ENCODE data around the gene CBX5.

CBX5 gene

DNA sequence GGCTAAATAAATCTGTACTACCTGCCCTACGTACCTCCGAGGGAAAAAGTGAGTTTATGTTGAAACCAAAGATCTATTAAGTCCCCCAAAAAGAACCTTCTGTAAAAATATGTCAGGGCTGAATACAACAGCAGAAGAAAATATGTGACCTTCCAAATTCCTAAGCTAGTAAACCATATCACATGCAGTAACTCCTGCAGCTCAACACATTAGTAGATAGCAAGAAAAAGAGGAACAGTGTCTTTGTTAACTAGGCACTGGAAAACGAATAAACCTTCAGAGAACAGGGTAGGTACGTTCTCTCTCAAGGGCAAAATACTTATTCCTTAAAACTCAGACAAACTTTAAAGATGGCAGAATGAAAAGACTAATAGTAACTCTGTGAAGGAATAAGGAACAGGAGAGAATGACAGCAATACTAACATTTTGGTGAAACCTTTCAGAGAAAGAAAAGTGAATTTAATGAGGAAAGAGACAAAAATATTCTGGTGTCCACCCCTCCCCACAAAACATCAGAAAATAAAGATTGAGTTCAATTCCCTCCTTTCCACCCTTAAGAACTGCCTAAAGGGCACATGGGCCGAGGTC is 18.0 kb downstream of the CBX5 start:
- no peak overlapping the region for H3K4me3 ChIP-seq (ENCODE audit: extremely low read depth, insufficient read depth, low read length, poor library complexity, severe bottlenecking)
- H3K4me1 ChIP-seq (ENCODE audit: control insufficient read depth, insufficient read depth, low read length, poor library complexity, severe bottlenecking) = peaks cover 49% of the 10 kb centered on the region
- no peaks in the 10 kb centered on the region for H3K9me3 ChIP-seq (ENCODE audit: control insufficient read depth, low read length)
- H3K36me3 ChIP-seq (ENCODE audit: control insufficient read depth, insufficient read depth, low read length) = peaks cover 8% of the 10 kb centered on the region
- WGBS, 2 experiments (ENCODE audit: insufficient coverage in 2 of 2) = 63% methylated on average over 1 of the region's 5 CpGs; no CpG with 5 or more reads in 1 of the 2 experiments
- H3K27ac ChIP-seq (ENCODE audit: low read depth, low read length, severe bottlenecking) = peak overlapping the region; percentile 99

DNA sequence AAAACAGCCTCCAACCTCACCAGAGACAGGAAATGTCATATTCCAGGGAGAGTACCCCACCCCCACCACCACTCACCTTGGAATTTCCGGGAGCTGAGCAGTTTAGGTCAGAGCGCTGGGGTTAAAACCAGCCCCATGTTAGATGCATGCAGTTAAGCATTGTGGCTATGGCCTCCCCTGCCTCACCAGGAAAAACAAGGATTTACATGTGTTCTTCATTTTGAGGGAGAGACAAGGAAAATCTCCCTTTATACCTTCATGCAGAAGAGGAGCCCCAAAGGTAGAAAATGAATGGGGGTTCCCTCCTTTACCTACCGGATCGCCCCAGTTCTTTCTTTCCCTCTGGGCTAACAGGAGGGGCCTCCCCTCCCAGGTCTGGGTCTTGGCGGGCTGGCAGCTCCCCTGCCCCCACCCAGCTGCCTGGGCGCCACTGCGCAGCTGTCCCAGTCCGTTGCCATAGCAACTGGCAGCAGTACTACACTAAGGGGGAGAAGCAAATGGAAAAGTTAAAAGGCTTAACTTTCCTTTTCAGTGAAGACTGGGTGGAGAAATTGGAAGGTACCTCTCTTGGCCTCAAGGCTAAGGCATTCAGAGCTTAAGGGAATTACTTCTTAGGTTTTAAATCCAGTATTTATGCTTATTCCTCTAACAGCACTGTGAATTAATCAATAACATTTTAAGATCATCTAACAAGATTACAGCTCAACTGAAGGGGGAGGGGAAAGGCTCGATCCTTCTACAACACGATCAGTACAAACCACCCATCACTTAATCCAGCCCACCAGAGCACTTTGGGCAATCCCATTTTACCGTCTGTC is 20.5 kb downstream of the CBX5 start:
- peaks cover 33% of the 10 kb centered on the region for H3K36me3 ChIP-seq (ENCODE audit: control insufficient read depth, insufficient read depth, low read length)
- H3K4me3 ChIP-seq (ENCODE audit: extremely low read depth, insufficient read depth, low read length, poor library complexity, severe bottlenecking) = peak overlapping the region; percentile 35
- H3K27ac ChIP-seq (ENCODE audit: low read depth, low read length, severe bottlenecking) = peak overlapping the region; percentile 99
- WGBS, 2 experiments (ENCODE audit: insufficient coverage in 2 of 2) = 0% methylated on average over 3 to 4 of the region's 11 CpGs
- peaks cover 53% of the 10 kb centered on the region for H3K4me1 ChIP-seq (ENCODE audit: control insufficient read depth, insufficient read depth, low read length, poor library complexity, severe bottlenecking)
- H3K9me3 ChIP-seq (ENCODE audit: control insufficient read depth, low read length) = no peaks in the 10 kb centered on the region

DNA sequence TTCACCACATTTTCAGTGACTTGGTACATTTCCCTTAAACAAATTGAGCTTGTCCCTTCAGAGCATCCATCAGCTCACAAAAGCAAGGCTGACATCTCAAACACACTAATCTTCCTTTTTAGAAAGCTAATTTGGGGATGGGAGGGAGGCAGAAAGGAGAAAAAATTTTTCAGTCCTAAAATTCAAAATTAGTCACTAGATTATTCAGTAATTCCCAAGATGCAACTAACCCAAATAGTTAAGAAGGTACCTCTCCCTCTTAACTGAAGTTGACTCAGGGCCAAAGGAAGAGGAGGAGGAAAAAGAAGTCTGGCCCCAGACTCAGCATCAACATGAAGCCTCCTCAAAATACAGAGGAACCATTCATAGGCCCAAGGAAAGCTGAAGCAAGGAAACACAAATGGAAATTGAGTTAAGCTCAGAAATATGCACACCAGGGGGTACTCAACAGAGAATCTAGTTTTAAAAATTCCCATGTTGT is 21.7 kb downstream of the CBX5 start:
- peaks cover 42% of the 10 kb centered on the region for H3K36me3 ChIP-seq (ENCODE audit: control insufficient read depth, insufficient read depth, low read length)
- peak overlapping the region; percentile 99 for H3K27ac ChIP-seq (ENCODE audit: low read depth, low read length, severe bottlenecking)
- no peaks in the 10 kb centered on the region for H3K9me3 ChIP-seq (ENCODE audit: control insufficient read depth, low read length)
- peak overlapping the region; percentile 35 for H3K4me3 ChIP-seq (ENCODE audit: extremely low read depth, insufficient read depth, low read length, poor library complexity, severe bottlenecking)
- H3K4me1 ChIP-seq (ENCODE audit: control insufficient read depth, insufficient read depth, low read length, poor library complexity, severe bottlenecking) = peaks cover 51% of the 10 kb centered on the region

DNA sequence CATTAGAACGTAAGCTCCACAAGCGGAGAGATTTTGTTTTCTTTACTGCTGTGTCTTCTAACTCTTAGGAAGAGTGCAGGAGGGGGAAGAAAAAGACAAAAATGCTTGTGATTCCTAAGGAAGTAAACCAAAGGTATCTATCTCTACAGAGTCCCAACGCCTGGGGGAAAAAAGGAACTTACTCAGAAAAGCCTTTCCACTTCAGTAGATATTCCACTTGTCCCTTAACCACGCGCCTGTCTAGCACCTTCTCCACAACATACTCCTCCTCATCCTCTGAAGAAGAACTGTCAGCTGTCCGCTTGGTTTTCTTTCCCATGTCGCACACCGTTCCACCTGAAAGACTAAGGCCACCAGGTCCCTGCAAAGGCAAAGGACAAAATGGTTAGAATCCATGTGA is 22.6 kb downstream of the CBX5 start:
- Histone ChIP-seq H3K4me3 (ENCODE audit: extremely low read depth, insufficient read depth, low read length, poor library complexity, severe bottlenecking) (no peak overlapping the region), H3K9me3 (ENCODE audit: control insufficient read depth, low read length) (no peaks in the 10 kb centered on the region), H3K27ac (ENCODE audit: low read depth, low read length, severe bottlenecking) (peak overlapping the region; percentile 99), H3K4me1 (ENCODE audit: control insufficient read depth, insufficient read depth, low read length, poor library complexity, severe bottlenecking) (peaks cover 42% of the 10 kb centered on the region), H3K36me3 (ENCODE audit: control insufficient read depth, insufficient read depth, low read length) (peaks cover 50% of the 10 kb centered on the region)
- whole genome bisulfite sequencing, 2 experiments (ENCODE audit: insufficient coverage in 2 of 2) = 87 to 97% methylated on average over 4 to 6 of the region's 8 CpGs

DNA sequence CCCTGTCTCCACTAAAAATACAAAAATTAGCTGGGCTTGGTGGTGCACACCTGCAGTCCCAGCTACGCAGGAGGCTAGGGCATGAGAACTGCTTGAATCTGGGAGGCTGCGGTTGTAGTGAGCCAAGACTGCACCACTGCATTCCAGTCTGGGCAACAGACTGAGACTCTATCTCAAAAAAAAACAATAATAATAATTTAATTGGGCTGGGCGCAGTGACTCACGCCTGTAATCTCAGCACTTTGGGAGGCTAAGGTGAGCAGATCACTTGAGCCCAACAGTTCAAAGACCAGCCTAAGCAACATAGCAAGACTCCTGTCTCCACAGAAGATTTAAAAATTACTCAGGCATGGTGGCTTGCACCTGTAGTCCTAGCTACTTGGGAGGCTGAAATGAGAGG is 26.7 kb downstream of the CBX5 start:
- peaks cover 78% of the 10 kb centered on the region for H3K36me3 ChIP-seq (ENCODE audit: control insufficient read depth, insufficient read depth, low read length)
- WGBS, 2 experiments (ENCODE audit: insufficient coverage in 2 of 2) = 95 to 96% methylated on average over 3 to 4 of the region's 4 CpGs
- H3K27ac ChIP-seq (ENCODE audit: low read depth, low read length, severe bottlenecking) = no peak overlapping the region

DNA sequence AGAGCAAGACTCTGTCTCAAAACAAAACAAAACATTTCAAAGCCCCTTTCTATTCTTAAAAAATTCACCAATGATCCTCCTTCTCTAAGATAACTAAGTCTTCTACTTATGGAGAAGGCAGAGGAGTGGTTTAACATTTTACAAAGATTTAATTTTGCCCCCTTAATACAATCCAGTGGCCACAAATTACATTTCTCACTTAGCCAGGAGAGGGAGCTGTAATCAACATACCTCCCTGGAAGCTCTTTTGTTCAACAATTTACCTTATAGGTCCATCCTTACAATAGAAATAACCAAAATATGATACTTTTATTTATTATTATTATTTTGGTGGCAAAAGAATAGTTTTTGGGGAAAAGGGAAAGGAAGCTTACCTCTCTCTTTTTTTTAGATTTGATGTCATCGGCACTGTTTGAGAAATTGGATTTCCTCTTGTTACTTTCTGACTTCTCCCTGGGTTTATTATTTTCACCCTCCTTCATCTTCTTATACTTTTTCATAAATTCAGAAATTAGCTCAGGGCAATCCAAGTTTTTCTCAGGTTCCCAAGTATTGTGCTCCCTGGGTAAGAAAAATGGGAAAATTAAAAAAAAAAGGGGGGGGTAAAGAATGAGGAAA is 28.1 kb downstream of the CBX5 start:
- Histone ChIP-seq H3K36me3 (ENCODE audit: control insufficient read depth, insufficient read depth, low read length) (peaks cover 85% of the 10 kb centered on the region), H3K4me1 (ENCODE audit: control insufficient read depth, insufficient read depth, low read length, poor library complexity, severe bottlenecking) (peaks cover 3% of the 10 kb centered on the region), H3K4me3 (ENCODE audit: extremely low read depth, insufficient read depth, low read length, poor library complexity, severe bottlenecking) (no peak overlapping the region), H3K27ac (ENCODE audit: low read depth, low read length, severe bottlenecking) (no peak overlapping the region), H3K9me3 (ENCODE audit: control insufficient read depth, low read length) (no peaks in the 10 kb centered on the region)
- WGBS, 2 experiments (ENCODE audit: insufficient coverage in 2 of 2) = no CpG with 5 or more reads among the region's 1 CpG

More for the DNA sequence above, 26.7 kb downstream of the CBX5 start:
- no peaks in the 10 kb centered on the region for H3K9me3 ChIP-seq (ENCODE audit: control insufficient read depth, low read length)
- peaks cover 17% of the 10 kb centered on the region for H3K4me1 ChIP-seq (ENCODE audit: control insufficient read depth, insufficient read depth, low read length, poor library complexity, severe bottlenecking)
- H3K4me3 ChIP-seq (ENCODE audit: extremely low read depth, insufficient read depth, low read length, poor library complexity, severe bottlenecking) = no peak overlapping the region

DNA sequence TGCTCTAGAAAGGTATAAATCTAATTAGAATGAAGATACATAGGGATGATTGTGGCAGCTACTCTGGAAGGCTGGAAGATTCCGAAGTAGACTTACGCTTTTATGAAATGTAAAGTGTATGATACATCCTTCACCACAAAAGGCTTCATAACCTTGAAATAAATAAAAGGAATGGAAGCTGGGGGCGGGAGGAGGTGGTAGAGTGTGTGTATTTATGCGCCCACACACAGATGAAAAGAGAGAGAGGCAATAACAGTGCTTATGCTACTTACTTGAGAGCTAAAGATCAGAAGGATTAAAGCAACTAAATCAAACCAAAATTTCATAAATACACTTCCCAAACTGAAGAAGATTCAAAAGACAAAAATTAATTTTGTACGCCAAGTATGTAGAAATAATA is 30.4 kb downstream of the CBX5 start:
- WGBS, 2 experiments (ENCODE audit: insufficient coverage in 2 of 2) = no CpG with 5 or more reads among the region's 5 CpGs
- Histone ChIP-seq H3K4me3 (ENCODE audit: extremely low read depth, insufficient read depth, low read length, poor library complexity, severe bottlenecking) (no peak overlapping the region), H3K9me3 (ENCODE audit: control insufficient read depth, low read length) (no peaks in the 10 kb centered on the region), H3K36me3 (ENCODE audit: control insufficient read depth, insufficient read depth, low read length) (peaks cover 84% of the 10 kb centered on the region), H3K4me1 (ENCODE audit: control insufficient read depth, insufficient read depth, low read length, poor library complexity, severe bottlenecking) (no peaks in the 10 kb centered on the region), H3K27ac (ENCODE audit: low read depth, low read length, severe bottlenecking) (no peak overlapping the region)

DNA sequence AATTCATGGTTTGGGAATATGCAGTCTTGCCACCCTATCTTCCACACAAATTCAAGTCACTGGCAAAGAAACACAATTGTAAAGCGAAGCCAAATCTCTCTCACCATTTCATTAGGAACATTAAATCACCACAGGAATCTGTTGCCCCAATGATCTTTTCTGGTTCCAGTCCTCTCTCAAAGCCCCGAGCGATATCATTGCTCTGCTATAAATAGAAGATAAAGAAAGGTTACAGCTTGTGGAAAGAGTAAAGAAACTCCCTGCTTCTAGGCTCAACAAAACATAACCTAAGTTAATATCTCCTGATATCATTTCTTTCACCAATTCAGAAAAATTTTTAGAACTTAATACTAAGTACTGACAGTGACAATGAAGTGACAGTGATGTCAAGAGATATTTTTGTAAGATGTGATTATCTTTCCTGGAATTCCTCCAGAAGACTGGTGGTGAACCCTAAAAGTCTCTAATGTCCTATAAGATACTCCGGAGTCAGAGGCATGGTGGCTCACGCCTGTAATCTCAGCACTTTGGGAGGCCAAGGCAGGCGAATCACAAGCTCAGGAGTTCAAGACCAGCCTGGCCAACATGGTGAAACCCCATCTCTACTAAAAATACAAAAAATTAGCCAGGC is 33.8 kb downstream of the CBX5 start:
- H3K27ac ChIP-seq (ENCODE audit: low read depth, low read length, severe bottlenecking) = no peak overlapping the region
- peaks cover 90% of the 10 kb centered on the region for H3K36me3 ChIP-seq (ENCODE audit: control insufficient read depth, insufficient read depth, low read length)
- WGBS, 2 experiments (ENCODE audit: insufficient coverage in 2 of 2) = 95 to 100% methylated on average over 4 of the region's 6 CpGs
- no peaks in the 10 kb centered on the region for H3K9me3 ChIP-seq (ENCODE audit: control insufficient read depth, low read length)
- H3K4me1 ChIP-seq (ENCODE audit: control insufficient read depth, insufficient read depth, low read length, poor library complexity, severe bottlenecking) = no peaks in the 10 kb centered on the region
- H3K4me3 ChIP-seq (ENCODE audit: extremely low read depth, insufficient read depth, low read length, poor library complexity, severe bottlenecking) = no peak overlapping the region

DNA sequence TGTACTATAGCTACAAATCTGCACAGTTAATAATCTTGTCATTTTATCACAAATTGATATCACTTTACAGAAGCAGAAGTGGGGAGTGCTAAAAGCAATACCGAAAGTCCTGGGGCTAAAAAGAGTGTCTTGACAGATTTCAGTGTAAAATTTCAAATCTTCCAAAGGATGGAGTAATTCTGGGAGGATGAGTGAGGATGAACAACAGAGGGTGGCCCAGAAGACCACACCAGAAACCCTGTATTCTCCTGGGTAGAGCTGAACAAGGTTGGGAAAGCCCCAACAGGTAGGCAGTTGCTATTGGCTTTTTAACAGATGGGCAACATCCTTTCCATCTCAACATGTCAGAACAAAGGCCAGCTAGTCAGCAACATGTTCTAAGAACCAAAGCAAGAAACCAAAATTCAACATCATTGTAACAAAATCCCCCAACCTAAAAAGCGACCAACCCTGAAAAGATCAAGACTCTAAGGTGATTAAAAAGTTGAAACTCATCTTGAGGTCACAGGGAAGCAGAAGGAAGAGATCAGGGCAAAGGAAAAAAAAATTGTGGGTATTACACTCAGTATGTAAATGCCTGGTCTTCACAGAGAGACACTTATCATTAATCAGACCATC is 38.8 kb downstream of the CBX5 start:
- Histone ChIP-seq H3K4me3 (ENCODE audit: extremely low read depth, insufficient read depth, low read length, poor library complexity, severe bottlenecking) (no peak overlapping the region), H3K36me3 (ENCODE audit: control insufficient read depth, insufficient read depth, low read length) (peaks cover 94% of the 10 kb centered on the region), H3K9me3 (ENCODE audit: control insufficient read depth, low read length) (no peaks in the 10 kb centered on the region), H3K4me1 (ENCODE audit: control insufficient read depth, insufficient read depth, low read length, poor library complexity, severe bottlenecking) (no peaks in the 10 kb centered on the region), H3K27ac (ENCODE audit: low read depth, low read length, severe bottlenecking) (no peak overlapping the region)
- no CpG with 5 or more reads among the region's 2 CpGs for WGBS, 2 experiments (ENCODE audit: insufficient coverage in 2 of 2)

DNA sequence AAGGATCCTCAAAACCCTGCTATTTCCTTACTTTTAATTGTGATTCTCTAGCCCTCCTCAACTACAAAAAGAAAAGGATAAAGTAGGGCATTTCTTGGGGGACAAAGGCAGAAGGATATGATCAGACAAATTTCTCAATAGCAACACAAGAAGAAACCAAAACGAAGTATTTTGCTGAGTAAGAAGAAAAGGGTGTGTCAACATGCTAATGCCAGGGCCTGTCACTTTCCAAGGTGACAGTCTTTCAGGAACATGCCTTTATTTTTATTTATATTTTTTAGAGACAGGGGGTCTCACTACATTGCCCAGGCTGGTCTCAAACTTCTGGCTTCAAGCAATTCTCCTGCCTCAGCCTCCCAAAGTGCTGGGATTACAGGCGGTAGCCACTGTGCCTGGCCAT is 39.8 kb downstream of the CBX5 start:
- WGBS, 2 experiments (ENCODE audit: insufficient coverage in 2 of 2) = no CpG with 5 or more reads among the region's 2 CpGs
- Histone ChIP-seq H3K4me3 (ENCODE audit: extremely low read depth, insufficient read depth, low read length, poor library complexity, severe bottlenecking) (no peak overlapping the region), H3K9me3 (ENCODE audit: control insufficient read depth, low read length) (no peaks in the 10 kb centered on the region), H3K27ac (ENCODE audit: low read depth, low read length, severe bottlenecking) (no peak overlapping the region), H3K36me3 (ENCODE audit: control insufficient read depth, insufficient read depth, low read length) (peaks cover 94% of the 10 kb centered on the region), H3K4me1 (ENCODE audit: control insufficient read depth, insufficient read depth, low read length, poor library complexity, severe bottlenecking) (no peaks in the 10 kb centered on the region)

Data from mesodermal cell (in vitro differentiated cells).